Mammary epithelial cell (primary cell): ENCODE measurements around the gene NCOA1.

ENCODE experiments used
- CTCF ChIP-seq, 2 donors: IDR thresholded peaks in 1 of 2; conservative IDR thresholded peaks in 1 of 2; 2 replicates each; pipeline ENCODE4 v1.5.1; 2011 to 2012; ENCODE audit warnings: inconsistent platforms in 2 of 2, low read length in 2 of 2, mild to moderate bottlenecking in 2 of 2, control low read depth in 1 of 2, low read depth in 1 of 2; ENCODE audit not compliant: insufficient read depth in 1 of 2; ENCODE audit errors: extremely low read depth in 1 of 2
- EZH2 ChIP-seq: IDR thresholded peaks from 2 replicates; pipeline ENCODE4 v1.6.1; 2012; ENCODE audit warnings: low read length, inconsistent platforms, borderline replicate concordance

DNA sequence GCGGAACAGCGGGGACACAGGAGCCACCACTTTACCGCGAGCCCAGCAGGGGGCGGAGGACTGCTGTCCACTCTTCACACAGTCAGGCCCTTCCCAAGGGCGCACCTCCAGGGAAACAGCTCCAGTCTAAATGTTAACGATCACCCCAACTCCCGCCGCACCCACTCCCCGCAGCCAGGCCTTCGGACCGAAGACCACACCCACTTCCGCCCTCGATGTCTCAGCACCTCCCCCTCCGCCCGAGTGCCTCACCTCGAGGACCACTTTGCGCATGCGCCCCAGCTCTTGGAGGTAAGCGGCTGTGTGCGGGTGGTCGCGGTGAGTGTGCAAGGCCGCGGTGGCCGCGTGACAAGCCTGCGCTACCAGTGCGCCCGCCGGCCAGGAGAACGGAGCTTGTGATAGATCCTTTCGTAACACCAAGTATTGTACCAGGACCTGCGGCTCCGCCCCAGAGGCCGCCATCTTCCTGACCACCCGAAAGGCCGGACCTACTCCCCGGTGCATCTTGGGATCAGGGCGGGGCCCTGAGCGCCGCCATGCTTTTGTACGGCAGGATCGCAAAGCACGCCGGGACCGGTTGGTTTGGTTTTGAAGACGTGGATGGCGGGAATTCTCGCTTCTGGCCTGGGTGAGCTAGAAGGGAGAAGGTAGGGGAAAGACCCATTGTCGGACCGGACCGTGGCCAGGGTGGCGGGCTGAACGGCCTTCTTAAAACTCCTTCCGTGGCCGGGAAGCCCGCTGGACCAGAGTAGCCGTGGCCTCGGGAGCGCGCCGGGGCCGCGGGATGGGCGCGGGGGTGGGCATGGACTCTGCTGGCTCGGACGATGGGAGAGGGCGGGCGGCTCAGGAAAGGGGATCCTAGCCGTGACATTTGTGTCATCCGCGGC lies 302.1 kb downstream of the NCOA1 start, which contains the start of the genes CENPO and PTRHD1:
- peak; percentile 55 to 79 for TF ChIP-seq CTCF (conservative IDR thresholded peaks at IDR 0.05 in 1 of 2, IDR thresholded peaks at IDR 0.05 in 1 of 2; ENCODE audit: extremely low read depth in 1 of 2, insufficient read depth in 1 of 2, low read depth in 1 of 2, low read length in 2 of 2)
- TF ChIP-seq EZH2: no peak
